HG03135 (cell line): ENCODE measurements around the gene TMEM86B.
"Not testable (repeated sequence)": the region's sequence is repeated elsewhere in the genome, so short reads cannot be mapped to it uniquely, and the experiment has no call there.

Experiments
- ATAC-seq: cut with Tn5 transposase; IDR thresholded peaks from one replicate; pipeline ENCODE4 v1.9.1; 2021; ENCODE audit warnings: mild to moderate bottlenecking, moderate library complexity; ENCODE audit not compliant: unreplicated experiment

The TMEM86B gene

DNA sequence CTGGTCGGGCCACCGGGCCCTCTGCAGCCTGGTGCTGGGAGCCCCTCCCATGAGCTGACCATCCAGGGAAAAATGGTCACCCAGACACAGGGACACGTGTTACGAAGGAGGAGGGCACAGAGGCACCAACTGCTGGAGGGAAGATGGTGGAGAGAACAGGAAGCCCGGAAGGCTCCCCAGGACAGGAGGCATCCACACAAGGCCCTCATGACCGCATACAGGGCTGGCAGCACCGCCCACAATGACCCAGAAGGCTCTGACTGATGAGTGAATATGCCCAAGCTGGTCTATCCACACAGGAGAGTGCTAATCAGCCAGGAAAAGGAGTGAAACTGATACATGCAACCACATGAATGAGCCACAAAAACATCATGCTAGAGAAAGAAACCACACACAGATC is 14.0 kb upstream of the TMEM86B start:
- ATAC-seq, result no peak

DNA sequence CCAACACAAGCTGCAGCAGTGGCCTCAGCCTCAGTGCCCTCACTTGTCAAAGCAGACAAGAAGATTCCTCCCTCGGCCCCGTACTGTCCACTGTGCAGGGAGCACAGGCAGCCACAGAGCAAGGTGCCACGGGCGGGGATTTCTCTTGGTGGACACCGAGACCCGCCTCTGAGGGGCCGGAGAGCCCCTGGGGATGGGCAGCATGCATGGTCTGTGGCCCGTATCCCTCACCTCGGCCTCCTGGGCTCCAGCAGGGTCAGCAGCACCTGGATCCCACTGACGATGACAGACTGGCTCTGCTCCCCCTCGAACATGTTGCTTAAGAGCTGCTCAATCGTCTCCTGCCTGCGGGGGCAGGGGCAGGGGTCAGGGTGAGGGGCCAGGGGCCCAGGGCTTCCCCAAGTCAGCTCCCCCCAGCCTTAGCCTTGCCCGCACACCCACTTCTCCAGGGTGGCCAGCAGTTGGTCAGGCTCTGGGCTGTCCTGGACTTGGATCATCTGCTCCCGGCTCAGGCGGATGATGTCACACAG is 13.4 kb upstream of the TMEM86B start:
- no peak for ATAC-seq

DNA sequence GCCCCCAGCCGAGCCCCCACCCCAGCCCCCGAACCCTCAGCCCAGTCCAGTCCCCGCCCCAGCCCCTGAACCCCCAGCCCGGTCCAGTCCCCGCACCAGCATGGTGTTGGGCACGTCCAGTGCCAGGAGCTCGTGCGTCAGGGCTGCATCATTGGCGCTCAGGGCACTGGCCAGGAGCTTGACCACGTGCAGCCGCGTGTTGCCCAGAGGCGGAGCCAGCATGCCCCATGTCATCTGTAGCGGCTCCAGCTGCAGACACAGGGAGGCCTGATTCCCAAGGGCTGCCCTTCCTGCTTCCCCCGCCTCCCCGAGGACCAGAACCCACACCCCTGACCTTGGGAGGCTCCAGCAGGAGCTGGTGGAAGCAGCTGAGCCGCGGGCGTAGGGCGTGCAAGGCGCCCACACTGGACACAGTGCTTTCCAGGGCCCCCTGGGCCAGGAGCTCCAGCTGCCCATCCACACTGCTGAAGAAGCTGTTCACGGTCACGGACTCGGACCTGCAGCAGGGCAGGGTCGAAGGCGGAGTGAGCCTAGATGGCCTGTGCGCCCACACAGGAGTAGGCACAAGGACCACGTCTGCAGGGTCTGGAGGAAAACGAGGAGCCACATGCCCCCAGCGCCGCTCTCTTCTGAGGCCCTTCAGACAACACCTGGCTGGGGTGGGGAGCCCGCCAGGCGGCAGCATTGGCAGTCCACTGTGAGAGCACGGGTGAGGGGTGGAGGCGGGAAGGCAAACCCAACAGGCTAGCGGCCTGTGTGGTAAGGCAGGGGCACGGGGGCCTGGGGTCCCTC is 12.8 kb upstream of the TMEM86B start:
- ATAC-seq, result no peak

DNA sequence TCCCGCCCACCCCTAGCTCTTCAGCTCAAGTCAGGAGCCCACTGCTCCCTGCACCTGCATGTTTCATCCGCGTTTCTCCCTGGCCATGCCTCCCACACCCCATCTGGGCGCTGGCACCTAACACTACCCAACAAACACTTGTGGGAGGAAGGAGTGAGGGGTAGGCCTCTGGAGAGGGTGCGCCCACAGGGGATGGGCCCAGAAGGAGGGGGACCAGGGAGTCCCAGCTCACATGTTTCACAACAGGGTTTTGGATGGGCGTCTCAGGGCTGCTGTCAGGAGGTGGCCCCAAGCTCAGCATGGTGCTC is 12.1 kb upstream of the TMEM86B start:
- no peak for ATAC-seq

DNA sequence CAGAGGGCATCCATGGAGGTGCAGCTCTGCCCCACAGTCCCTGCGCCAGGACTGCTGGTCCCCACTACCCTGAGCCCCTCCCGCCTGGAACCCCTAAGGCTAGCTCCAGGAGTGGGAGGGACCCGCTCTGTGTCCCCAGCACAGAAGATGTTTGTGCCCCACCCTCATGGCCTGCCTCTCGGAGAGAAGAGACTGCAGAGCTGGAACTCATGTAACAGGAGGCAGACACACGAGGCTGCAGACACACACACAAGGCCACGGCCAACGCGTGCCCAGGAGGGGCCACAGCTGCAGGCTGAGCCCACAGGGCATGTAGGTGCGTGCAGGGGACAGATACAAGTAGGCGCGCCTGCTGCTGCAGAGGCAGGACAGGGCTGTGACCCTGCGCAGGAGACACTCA is 10.4 kb upstream of the TMEM86B start:
- ATAC-seq, result no peak

DNA sequence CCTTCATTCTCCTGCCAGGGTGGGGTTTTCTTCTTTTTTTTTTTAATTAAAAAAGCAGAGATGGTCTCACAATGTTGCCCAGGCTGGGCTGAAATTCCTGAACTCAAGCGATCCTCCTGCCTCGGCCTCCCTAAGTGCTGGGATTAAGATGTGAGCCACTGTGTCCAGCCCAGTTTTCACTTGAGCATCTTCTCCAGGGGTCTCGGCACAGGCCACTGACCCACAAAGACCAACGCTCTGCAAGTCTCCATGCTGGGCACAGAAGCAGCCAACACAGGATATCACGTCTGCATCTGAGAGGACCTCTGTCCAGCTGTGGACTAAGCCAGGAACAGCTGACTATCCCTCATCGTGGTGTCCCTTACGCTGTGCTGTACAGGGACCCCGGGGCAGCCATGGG is 9.5 kb upstream of the TMEM86B start:
- ATAC-seq, result no peak

DNA sequence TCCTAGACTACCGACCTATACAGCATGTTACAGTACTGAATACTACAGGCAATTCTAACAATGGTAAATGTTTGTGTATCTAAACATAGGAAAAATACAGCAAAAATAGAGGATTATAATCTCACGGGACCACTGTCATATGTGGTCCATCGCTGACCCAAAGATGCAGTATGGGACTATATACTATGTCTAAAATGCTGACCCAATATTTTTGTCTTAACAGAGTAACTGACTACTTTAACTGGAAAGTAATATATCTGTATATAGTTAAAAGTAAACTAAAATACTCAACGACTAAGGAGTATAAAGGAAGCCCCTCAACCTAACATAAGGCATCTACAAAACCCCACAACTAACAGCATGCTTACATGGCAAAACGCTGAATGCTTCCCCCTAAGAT is 4.4 kb upstream of the TMEM86B start:
- ATAC-seq, result no peak

DNA sequence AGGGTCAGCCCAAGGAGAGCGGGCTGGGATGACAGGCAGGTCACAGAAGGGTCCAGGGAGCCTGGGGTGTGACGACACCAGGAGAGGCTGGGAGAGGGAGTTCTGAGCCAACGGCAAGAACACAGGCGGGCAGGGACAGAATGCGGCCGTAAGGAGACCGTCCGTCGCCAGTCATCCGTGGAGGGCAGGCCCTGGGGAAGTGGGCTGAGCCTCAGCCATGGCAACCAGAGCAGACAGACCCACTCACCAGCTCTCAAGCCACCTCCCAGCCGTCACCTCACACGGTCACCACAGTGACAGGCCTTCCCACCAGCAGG is 3.7 kb upstream of the TMEM86B start:
- ATAC-seq, result no peak

DNA sequence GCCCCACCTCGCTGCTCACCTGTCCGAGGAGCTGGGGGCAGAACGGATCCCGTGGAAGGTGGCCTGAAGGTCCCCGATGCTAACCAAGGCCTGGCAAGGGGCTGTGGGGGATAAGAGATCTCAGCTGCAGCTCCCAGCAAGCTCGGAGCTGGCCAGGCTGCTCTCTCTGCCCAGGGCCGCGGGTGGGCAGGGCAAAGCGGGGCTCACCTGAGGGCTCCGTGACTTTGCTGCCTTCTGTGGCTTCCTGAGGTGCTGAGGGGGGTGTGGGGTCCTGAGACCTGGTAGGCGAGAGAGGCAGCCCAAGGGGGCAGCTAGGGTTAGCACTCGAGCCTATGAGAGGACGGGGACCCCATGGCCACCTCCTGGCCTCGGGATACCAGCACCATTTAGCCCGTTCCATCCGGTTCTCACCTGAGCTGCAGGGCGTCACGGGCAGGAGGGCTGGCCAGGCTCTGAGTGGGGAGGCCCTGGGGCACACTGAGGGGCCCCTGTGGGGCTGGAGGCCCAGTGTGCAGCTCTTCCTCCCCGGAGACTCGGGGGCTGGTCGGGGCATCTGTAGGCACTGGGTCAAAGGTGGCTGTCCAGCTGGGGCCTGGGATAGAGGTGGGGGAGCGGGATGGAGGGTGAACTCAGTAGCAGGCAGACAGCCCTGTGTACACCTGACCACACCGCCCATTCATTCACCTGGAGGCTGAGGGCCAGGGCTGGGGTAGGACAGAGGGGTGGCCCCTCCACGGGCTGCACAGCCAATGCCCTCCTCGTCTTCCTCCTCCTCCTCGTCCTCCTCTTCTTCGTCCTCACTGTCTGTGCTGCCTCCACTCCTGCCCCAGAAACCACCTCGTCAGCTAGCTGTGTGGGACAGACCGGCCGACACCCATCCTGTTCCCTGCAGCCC is 3.1 kb upstream of the TMEM86B start:
- no peak for ATAC-seq

DNA sequence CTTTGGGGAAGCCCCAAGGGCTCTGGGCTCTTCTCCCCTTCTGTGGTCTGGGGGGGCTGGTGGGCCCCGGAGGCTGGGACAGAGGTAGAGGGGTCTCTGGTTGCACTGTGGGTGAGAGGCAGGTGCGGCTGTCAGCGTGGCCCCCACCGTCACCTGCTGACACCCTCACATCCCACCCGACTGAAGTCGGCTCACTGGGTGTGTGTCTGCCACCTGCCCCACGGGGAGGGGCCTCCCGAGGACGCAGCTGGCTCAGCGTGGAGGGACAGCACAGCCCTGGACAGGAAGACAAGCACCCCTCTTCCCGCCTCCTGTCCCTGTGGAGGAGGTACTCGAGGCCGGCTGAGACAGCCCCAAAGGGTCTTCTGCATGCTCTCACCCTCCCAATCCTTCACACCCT is 2.2 kb upstream of the TMEM86B start:
- no peak for ATAC-seq

DNA sequence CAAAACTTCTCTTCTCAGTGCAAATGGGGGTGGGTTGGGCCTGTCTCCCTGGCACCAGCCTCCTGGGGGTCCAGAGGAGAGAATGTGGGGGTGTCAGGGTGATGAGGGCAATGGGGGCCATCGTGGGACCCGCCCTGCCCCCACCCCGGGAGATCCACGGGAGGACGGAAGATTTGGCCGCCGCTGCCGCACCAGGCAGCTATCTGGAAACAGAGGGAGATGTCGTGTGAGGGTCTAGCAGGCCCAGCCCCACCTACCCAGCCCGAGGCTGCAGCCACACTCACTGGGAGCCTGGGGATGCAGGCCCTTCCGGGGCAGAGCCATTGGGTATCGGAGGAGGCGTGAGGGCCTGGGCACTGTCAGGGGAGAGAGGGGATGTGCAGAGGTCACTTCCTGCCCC is 1.8 kb upstream of the TMEM86B start:
- no peak for ATAC-seq

DNA sequence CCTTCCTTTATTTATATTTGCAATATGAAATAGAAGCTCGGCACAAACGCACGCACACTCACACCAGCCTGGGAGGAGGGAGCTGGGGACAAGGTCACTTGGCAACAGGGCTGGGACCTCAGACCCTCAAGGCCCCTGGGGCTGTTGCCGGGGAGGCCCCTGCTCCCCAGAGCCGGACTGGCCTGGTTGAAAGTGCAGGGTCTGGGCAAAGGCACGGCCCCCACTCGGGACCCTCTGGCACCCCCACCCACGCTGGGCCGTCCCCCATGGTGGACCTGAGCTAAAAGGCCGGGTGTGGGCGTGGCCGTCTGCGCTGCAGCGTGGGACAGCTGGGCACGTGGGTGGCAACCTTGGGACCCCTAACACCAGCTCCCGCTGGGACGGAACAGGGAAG is 1.2 kb upstream of the TMEM86B start:
- no peak for ATAC-seq

DNA sequence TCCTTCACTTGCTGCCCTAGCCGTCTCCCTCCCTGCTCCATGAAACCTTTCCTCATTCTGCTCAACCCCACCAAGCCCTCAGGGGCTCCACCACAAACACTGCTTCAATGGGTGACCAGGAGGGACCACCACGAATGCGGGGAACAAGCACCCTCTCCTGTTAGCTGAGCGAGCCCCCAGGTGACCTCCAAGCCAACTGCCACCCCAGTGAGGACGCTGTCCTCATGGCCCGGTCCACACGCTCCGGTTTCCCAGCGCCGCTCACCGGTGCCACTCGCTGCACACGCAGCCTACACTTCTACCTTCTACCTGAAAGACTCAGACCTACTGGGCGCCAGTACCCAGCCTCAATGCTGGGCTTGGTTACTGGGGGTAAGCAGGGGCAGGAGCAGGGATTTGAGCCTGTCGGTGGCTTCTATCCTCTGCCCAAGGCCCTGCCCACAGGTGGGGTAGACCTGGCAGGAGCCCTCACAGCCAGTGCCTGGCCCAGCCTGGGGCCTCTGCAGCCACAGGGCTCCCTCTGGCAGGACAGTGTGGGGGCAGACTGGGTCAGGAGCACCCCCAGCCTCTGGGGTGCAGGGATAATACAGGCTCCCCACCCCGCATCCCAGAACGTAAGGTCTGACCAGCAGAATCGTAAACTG is 704 bp upstream of the TMEM86B start:
- no peak for ATAC-seq

DNA sequence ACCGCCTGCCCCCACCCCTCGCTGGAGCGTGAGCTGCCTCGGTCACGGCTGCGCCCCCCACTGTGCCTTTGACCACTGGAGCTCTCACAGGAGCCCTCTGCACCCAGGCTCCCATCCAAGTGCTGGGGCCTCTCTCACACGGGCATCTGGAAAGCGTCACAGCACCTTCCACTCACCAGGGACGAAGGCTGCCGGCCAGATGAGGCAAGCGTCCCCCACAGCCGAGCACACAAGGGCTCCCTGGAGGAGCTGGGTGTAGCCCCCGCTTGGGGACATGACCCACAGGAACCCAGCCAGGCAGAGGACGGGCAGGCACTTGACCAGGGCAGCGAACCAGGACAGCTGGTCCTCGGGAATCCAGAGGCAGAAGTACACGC is 560 bp downstream of the TMEM86B start:
- no peak for ATAC-seq

DNA sequence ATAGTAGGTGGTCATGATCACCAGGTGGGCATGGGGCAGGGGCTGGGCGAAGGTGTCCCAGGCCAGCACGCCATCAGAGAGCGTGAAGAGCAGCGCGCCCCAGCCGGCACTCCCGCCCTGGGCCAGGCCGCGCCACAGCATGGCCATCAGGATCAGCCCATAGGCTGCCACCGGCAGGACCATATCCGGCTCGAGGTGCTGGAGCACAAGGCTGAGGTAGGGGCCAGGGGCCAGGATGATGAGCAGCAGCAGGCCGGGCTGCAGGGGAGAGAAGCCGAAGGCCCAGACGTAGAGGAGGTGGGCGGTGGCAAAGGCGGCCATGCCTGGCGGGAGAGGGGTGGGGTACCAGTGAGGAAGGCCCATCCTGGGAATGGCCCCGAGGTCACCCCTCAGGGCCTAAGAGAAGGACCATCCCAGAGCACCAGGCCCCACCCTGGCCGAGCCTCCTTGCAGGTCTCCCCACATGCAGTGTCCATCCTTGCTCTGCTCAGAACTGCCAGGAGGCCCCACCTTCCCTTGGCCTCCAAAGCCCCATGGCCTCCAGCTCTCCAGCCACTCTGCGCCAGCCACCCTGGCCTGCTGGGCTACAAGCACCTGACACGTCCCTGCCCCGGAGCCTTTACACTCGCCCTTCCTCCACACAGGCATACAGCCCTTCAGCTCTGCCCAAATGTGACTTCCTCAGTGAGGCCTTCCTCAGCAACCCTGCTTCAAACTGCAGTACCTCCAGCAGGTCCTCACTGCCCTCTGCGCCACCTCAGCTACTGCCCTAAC is 1.1 kb downstream of the TMEM86B start:
- ATAC-seq, result no peak

DNA sequence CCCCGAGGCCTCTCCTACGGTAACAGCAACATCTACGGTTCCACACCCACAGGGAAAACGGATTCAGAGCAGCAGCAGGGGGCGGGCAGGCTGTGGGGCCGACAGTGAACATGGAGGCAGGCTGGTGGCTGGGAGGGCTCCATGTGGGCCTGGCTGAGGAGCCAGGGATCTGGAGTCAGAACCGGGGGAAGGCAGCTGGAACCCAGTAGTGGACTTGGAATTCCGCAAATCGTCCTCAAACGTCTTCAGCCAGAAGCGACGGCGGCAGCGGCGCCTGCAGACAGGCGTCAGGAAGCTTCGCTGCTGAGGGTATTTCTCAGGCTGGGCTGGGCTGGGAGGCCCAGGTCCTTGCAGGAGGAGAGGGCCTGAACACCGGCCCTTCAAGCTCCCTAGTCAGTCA is 1.8 kb downstream of the TMEM86B start:
- no peak for ATAC-seq

DNA sequence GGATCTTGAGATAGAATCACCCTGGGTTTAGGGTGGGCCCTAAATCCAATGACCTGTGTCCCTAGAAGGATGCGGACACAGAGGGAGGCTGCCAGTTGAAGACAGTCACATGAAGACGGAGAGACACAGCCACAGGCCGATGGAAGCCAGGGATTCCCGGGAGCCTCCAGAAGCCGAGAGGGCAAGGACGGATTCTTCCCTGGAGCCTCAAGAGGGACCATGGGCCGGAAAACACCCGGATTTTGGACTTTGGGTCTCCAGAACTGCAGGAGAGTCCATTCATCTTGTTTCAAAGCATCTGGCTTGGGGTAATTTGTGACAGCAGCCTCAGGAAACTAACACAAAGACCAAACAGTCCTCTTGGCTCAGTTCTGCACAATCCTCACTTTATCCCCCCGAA is 2.3 kb downstream of the TMEM86B start:
- ATAC-seq, result no peak

DNA sequence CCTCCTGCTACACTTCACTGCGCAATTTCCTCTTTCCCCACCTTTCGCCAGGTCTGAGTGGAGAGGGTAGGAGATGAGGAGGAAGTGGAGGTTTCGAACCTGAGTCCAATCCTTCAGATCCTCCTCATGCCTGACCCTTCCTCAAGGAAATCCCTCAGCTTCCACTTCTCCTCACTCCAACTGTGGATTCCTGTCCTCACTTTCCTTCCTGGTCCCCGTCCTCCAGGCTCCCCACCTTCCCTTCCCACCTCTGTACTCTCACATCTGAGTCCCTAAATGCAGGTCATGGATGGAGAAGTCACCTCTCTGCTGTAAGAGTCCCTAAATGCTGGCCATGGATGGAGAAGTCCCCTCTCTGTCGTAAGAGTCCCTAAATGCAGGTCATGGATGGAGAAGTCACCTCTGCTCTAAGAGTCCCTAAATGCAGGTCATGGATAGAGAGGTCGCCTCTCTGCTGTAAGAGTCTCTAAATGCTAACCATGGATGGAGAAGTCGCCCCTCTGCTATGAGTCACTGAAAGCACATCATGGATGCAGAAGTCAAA is 3.1 kb downstream of the TMEM86B start:
- no peak for ATAC-seq

DNA sequence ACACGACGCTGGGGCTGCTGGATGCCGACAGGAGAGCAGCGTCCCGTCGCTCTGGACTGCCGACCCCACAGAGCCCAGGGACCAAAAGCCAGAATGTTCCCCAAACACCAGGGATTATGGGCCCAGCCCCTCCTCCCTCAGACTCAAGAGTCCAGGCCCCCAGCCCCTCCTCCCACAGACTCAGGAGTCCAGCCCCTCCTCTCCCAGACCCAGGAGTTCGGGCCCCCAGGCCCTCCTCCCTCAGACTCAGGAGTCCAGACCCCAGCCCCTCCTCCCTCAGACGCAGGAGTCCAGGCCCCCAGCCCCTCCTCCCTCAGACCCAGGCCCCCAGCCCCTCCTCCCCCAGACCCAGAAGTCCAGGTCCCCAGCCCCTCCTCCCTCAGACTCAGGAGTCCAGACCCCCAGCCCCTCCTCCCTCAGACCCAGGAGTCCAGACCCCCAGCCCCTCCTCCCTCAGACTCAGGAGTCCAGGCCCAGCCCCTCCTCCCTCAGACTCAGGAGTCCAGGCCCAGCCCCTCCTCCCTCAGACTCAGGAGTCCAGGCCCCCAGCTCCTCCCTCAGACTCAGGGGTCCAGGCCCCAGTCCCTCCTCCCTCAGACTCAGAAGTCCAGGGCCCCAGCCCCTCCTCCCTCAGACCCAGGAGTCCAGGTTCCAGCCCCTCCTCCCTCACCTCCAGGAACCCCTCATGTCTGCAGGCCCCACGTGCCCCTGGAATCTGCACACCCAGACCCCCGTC is 3.7 kb downstream of the TMEM86B start:
- not testable (repeated sequence) for ATAC-seq

DNA sequence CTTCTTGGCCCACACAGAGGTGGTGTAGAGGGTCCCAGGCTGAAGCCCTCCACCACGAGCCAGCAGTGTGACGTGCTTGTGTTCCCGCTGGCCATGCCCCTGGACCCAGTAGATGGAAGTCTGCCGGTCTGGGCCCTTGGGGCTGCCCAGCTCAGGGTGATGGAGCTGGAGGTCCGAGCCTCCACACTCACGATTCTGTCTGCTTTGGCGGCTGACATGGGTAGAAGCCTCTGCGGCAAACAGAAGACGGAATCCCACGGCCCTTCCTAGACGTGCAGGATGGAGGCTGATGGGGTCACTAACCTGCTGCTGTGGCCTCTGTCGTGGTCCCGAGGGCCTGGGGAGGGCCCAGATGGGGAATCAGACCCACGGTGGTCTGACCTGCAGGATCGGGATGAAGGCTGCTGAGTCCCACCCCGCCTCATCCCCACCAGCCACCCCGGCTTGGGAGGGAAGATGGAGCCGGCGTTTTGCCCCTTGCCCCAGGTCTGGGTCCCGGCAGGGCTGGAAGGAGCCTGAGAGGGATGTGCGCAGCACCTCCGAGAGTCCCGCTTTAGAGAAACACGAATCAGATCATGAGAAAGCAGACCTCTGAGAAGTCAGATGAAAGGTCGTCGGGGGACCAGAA is 4.4 kb downstream of the TMEM86B start:
- ATAC-seq, result no peak
